ENCODE measurements around the gene HSPA1A.
"Not testable (repeated sequence)": the region's sequence is repeated elsewhere in the genome, so short reads cannot be mapped to it uniquely, and the experiment has no call there.

HSPA1A gene

DNA sequence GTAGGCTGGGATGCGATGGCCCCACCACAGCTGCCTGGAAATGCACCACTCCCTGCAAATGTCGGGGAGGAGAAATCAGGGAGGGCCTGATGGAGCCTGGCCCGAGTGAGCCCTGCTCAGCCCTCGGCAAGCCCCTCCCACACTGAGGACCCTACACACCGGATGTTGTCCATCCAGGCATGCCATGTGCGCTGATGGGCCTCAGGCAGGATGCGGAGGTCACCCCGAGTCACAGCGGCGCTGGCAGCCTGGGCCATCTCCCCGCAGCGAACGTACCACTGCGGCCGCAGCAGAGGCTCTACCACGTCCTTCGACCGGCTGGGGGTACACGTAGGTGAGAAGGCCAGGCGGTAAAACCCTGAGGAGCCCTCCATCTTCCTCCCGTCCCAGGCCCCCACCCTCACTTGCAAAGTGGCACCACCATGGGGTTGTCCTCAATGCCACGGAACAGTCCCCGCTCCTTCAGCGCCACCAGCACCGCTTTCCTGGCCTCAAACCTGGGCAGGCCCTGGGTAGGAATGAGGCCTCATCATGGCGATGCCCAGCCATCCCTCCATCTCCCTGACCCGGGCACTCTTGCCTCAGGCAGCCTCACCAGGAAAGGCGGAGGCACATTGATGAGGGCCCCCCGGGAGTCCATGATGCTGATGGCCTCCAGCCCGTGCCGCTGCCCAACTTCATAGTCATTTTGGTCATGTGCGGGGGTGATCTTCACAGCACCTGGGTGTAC is 33.1 kb upstream of the HSPA1A start:
- Histone ChIP-seq H3K9me3 (ENCODE audit: control insufficient read depth, low read length) (no peaks in the 10 kb centered on the region), H3K4me1 (ENCODE audit: control insufficient read depth, insufficient read depth, low read length) (peaks cover 2% of the 10 kb centered on the region), H3K9ac (ENCODE audit: low read length) (no peak overlapping the region), H3K4me3 (ENCODE audit: low read length) (no peak overlapping the region), H3K36me3 (ENCODE audit: control insufficient read depth, insufficient read depth, low read length, severe bottlenecking) (peaks cover 79% of the 10 kb centered on the region), H3K27me3 (replicated peaks; ENCODE audit: control insufficient read depth, insufficient read depth, low read length) (no peaks in the 10 kb centered on the region)
- no peak for DNase-seq (ENCODE audit: low read depth)

DNA sequence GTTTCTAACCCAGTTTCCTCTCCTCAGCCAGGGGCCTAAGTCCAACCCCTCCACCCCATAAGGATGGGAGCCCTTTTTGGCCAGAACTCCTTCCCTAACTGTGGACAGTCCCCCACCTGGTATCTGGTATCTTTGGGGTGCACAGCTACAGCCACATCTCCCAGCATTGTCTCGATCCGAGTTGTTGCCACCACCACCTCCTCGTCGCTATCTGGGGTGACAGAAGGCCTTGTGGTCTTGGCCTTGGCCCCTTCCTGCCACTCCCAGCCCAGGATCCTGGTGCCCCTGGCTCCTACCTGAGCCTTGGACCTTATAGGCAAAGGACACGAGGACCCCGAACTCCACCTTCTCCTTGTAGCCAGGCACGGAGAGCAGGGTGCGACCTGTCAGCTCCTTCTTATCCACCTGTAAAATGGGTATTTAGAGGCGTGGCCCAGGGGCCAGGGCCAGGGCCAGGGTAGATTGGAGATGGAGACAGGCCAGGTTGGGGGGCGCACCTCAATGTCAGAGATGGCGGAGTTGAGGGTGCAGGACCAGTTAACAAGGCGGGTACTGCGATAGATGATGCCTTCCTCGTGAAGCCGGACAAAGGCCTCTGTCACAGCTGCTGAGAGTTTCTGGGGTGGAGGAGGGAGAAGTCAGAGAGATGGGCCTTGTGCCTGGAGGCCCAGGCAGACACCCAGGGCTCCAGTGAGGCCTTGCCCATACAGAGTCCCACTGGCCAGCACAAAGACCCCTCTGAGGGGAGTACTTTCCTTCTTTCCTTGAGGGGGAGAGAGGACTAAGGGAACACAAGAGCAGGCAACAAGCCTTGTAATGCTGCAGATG is 31.0 kb upstream of the HSPA1A start:
- Histone ChIP-seq H3K4me3 (ENCODE audit: low read length) (no peak overlapping the region), H3K36me3 (ENCODE audit: control insufficient read depth, insufficient read depth, low read length, severe bottlenecking) (peaks cover 72% of the 10 kb centered on the region), H3K9me3 (ENCODE audit: control insufficient read depth, low read length) (no peaks in the 10 kb centered on the region), H3K9ac (ENCODE audit: low read length) (no peak overlapping the region), H3K27me3 (replicated peaks; ENCODE audit: control insufficient read depth, insufficient read depth, low read length) (no peaks in the 10 kb centered on the region), H3K4me1 (ENCODE audit: control insufficient read depth, insufficient read depth, low read length) (no peaks in the 10 kb centered on the region)
- DNase-seq (ENCODE audit: low read depth) = no peak

DNA sequence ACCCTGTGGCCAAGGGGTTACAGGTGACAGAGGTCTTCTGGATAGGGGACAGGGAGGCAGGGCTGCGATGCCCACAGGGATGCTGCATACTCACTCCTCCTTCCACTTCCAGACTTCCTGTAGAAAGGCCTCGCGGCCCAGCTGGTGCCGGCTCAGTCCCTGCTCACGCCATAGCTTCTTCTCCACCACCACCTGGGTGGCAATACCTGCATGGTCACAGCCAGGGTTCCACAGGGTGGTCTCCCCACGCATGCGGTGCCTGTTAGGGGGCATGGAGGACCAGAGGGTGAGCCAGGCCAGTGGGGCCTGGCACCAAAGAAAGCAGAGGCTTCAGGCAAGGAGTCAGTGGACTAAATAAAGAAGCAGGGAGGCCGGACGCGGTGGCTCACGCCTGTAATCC is 29.9 kb upstream of the HSPA1A start:
- H3K4me1 ChIP-seq (ENCODE audit: control insufficient read depth, insufficient read depth, low read length) = no peaks in the 10 kb centered on the region
- H3K4me3 ChIP-seq (ENCODE audit: low read length) = no peak overlapping the region
- no peaks in the 10 kb centered on the region for H3K9me3 ChIP-seq (ENCODE audit: control insufficient read depth, low read length)
- DNase-seq (ENCODE audit: low read depth) = no peak
- peaks cover 65% of the 10 kb centered on the region for H3K36me3 ChIP-seq (ENCODE audit: control insufficient read depth, insufficient read depth, low read length, severe bottlenecking)
- no peak overlapping the region for H3K9ac ChIP-seq (ENCODE audit: low read length)
- H3K27me3 ChIP-seq (replicated peaks; ENCODE audit: control insufficient read depth, insufficient read depth, low read length) = no peaks in the 10 kb centered on the region

DNA sequence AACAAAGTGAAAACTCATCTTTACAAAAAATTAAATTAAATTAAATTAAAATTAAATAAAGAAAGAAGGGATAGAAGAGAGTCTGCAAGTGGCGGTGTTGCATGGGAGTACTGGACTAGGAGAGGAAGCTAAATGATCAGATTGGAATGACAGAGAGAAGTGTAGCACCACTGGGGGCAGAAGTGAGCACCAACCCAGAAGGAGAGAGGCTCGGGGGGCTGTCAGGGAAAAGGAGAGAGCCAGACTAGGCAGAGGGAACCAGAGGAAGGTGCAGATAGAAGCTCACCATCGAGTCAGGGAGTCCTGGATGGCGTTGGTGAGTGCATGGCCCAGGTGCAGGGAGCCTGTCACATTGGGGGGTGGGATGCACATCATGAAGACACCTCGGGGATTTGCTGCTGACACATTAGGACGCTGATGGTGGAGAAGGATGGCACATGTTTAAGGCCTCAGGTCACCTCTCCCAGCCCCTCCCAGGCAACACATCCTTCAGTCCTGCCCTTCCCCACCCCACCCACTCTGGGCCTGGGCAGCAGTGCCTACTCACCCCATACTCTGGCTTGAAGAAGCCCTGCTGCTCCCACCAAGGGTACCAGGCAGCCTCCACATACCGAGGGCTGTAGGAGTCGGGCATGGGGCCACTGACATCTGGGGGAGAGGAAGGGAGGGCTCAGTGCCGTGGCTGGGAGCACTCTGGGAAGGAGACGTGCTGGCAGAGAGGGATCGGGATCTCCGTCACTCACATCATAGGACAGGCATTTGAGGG is 23.8 kb upstream of the HSPA1A start:
- no peak overlapping the region for H3K4me3 ChIP-seq (ENCODE audit: low read length)
- H3K9ac ChIP-seq (ENCODE audit: low read length) = no peak overlapping the region
- no peaks in the 10 kb centered on the region for H3K9me3 ChIP-seq (ENCODE audit: control insufficient read depth, low read length)
- H3K27me3 ChIP-seq (replicated peaks; ENCODE audit: control insufficient read depth, insufficient read depth, low read length) = no peaks in the 10 kb centered on the region
- peak; percentile 75 for DNase-seq (ENCODE audit: low read depth)
- H3K4me1 ChIP-seq (ENCODE audit: control insufficient read depth, insufficient read depth, low read length) = peaks cover 3% of the 10 kb centered on the region
- H3K36me3 ChIP-seq (ENCODE audit: control insufficient read depth, insufficient read depth, low read length, severe bottlenecking) = peaks cover 32% of the 10 kb centered on the region

DNA sequence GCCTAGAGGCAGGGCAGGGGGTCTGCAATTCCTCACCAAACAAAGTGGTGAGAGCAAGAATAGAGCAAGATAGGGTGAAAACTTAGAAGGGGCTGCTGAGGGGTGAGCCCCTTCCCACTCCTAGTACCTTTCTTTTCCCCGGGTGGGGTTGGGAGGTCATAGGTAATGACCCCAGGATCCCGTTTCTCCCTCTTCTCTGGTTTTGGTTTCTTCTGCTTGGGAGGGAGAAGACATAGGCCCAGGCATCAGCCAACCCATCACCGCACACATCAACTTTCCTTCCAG is 23.3 kb upstream of the HSPA1A start:
- Histone ChIP-seq H3K9me3 (ENCODE audit: control insufficient read depth, low read length) (no peaks in the 10 kb centered on the region), H3K9ac (ENCODE audit: low read length) (no peak overlapping the region), H3K36me3 (ENCODE audit: control insufficient read depth, insufficient read depth, low read length, severe bottlenecking) (peaks cover 33% of the 10 kb centered on the region), H3K4me1 (ENCODE audit: control insufficient read depth, insufficient read depth, low read length) (peaks cover 3% of the 10 kb centered on the region), H3K4me3 (ENCODE audit: low read length) (no peak overlapping the region), H3K27me3 (replicated peaks; ENCODE audit: control insufficient read depth, insufficient read depth, low read length) (no peaks in the 10 kb centered on the region)
- no peak for DNase-seq (ENCODE audit: low read depth)

DNA sequence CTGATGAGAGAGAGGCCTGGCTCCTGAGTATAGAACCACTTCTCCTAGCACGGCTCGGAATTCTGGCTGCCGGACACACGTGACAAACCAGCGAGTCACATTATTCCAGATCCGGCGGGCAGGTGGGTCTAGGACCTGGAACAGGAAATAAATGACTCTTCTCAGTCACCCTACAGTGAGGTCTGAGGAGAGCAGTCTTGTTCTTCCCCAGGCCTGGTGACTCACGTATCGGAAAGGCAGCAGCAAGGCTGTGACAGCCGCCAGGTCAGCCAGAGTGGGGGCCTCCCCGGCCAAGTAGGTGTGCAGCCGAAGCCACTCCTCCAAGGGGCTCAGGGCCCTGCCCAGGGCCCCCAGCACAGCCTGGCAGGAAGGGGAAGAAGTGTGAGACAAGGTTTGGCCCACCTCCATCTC is 22.6 kb upstream of the HSPA1A start:
- peaks cover 3% of the 10 kb centered on the region for H3K4me1 ChIP-seq (ENCODE audit: control insufficient read depth, insufficient read depth, low read length)
- no peak for DNase-seq (ENCODE audit: low read depth)
- H3K9me3 ChIP-seq (ENCODE audit: control insufficient read depth, low read length) = no peaks in the 10 kb centered on the region
- H3K36me3 ChIP-seq (ENCODE audit: control insufficient read depth, insufficient read depth, low read length, severe bottlenecking) = peaks cover 37% of the 10 kb centered on the region
- no peak overlapping the region for H3K4me3 ChIP-seq (ENCODE audit: low read length)
- no peaks in the 10 kb centered on the region for H3K27me3 ChIP-seq (replicated peaks; ENCODE audit: control insufficient read depth, insufficient read depth, low read length)
- H3K9ac ChIP-seq (ENCODE audit: low read length) = no peak overlapping the region

DNA sequence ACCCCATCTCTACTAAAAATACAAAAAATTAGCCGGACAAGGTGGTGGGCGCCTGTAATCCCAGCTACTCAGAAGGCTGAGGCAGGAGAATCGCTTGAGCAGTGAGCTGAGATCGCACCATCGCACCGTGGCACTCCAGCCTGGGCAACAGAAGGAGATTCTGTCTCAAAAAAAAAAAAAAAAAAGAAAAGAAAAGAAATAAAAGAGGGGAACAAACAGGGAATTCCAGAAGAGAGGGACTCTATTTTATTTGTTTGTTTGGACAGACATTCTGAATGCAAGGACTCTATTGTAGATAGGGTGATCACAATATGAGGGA is 21.5 kb upstream of the HSPA1A start:
- H3K27me3 ChIP-seq (replicated peaks; ENCODE audit: control insufficient read depth, insufficient read depth, low read length); DNase-seq (ENCODE audit: low read depth); H3K9me3 ChIP-seq (ENCODE audit: control insufficient read depth, low read length); H3K4me1 ChIP-seq (ENCODE audit: control insufficient read depth, insufficient read depth, low read length): not testable (repeated sequence)
- H3K36me3 ChIP-seq (ENCODE audit: control insufficient read depth, insufficient read depth, low read length, severe bottlenecking) = peaks cover 36% of the 10 kb centered on the region
- peak overlapping the region; percentile 100 for H3K4me3 ChIP-seq (ENCODE audit: low read length)
- peak overlapping the region; percentile 99 for H3K9ac ChIP-seq (ENCODE audit: low read length)

DNA sequence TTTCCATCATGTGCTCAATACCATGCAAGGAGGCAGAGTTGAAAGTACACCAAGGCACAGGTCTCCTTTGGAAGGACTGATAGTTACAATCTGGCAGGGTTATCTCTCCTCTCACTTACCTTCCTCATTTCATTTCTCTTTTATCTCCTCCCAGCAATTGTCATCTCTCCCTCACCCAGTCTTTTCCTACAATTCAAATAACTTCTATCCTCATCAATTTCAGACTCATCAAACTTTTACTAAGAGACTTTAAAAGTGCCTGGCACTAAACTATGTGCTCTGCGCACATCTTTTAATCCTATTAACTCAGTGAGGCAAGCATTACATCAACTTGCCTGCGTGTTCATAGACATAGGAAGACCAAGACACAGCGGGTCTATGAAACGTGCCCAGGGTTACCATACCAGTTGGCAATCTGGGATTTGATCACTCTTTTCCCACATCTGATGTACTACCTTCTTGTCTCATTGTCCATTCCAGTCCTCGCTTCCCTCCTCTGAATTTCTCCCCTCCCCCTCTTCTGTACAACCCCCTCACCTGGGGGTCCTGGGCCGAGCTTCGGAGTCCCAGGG is 21.0 kb upstream of the HSPA1A start:
- DNase-seq (ENCODE audit: low read depth) = peak; percentile 65
- no peaks in the 10 kb centered on the region for H3K27me3 ChIP-seq (replicated peaks; ENCODE audit: control insufficient read depth, insufficient read depth, low read length)
- peak overlapping the region; percentile 100 for H3K4me3 ChIP-seq (ENCODE audit: low read length)
- peak overlapping the region; percentile 99 for H3K9ac ChIP-seq (ENCODE audit: low read length)
- H3K9me3 ChIP-seq (ENCODE audit: control insufficient read depth, low read length) = no peaks in the 10 kb centered on the region
- peaks cover 31% of the 10 kb centered on the region for H3K36me3 ChIP-seq (ENCODE audit: control insufficient read depth, insufficient read depth, low read length, severe bottlenecking)
- H3K4me1 ChIP-seq (ENCODE audit: control insufficient read depth, insufficient read depth, low read length) = peaks cover 3% of the 10 kb centered on the region

DNA sequence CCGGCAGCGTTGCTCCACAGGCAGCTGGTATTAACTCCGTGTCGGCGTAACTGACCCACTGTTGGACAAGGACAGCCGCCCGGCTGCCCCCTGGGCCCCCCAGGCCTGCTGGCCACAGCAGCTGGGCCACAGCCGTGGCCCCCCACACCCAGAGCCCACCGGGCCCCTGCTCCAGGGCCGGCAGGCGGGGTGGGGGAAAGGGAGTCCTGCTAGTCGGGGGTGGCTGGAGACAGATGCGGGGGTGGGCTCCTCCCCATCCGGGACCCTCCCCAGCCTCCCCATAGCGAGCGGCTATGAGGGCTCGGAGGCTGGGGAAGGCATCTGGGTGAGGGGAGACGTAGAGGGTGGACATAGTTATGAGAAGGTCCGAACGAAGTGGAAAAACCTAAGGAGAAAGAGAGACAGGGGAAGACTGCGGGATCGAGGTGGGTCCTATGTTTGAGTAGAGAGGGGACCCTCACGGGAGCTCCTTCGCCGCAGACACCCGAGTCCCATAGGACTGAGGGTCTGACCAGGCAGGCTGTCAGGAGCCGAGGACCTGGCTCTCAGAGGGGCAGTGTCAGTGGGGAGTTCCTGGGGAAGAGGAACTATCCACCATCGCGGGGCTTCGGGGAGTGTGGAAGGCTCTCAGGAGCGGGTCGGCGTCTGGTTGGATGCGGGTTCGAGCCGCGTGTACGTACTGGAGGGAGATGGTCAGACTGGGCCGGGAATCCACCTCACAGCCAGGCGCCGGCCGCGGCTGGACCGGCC is 20.3 kb upstream of the HSPA1A start:
- H3K9me3 ChIP-seq (ENCODE audit: control insufficient read depth, low read length) = no peaks in the 10 kb centered on the region
- no peaks in the 10 kb centered on the region for H3K27me3 ChIP-seq (replicated peaks; ENCODE audit: control insufficient read depth, insufficient read depth, low read length)
- H3K4me1 ChIP-seq (ENCODE audit: control insufficient read depth, insufficient read depth, low read length) = peaks cover 3% of the 10 kb centered on the region
- H3K36me3 ChIP-seq (ENCODE audit: control insufficient read depth, insufficient read depth, low read length, severe bottlenecking) = peaks cover 28% of the 10 kb centered on the region
- H3K9ac ChIP-seq (ENCODE audit: low read length) = peak overlapping the region; percentile 99
- H3K4me3 ChIP-seq (ENCODE audit: low read length) = peak overlapping the region; percentile 100
- DNase-seq (ENCODE audit: low read depth) = no peak

DNA sequence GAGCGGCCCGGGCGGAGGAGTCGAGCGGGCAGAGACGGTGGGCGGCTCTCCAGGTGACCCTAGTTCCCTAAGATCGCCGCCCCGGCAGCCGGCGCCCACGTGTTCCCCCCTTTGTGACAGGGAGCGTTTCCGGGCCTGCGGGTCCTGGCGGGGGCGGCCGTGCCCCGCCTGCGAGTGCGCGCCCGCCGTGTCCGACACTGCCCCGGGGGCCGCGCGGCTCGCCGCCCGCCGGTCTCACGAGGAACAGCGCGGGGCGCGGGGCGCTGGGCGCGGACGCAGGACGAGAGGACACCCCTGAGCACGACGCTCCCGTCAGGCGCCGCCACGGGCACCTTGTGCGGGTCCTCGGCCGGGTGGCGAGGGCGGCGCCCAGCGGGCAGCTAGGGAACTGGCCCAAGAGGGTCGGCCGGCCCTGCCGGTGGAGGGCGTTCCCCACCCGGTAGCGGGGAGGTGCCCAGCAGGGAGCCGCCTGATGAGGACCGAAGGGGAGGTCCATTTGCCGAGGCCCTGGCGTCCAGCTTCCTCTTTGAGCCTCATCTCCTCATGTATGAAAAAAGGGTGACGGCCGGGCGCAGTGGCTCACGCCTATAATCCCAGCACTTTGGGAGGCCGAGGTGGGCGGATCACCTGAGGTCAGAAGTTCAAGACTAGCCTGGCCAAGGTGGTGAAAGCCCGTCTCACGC is 19.6 kb upstream of the HSPA1A start, which contains the start of gene VARS1:
Gene VARS1 (minus strand): TSS at position 137 of the 683 bp plus-strand sequence. CDS start 535 bp downstream, outside the sequence.
- Histone ChIP-seq H3K4me1 (ENCODE audit: control insufficient read depth, insufficient read depth, low read length) (peaks cover 3% of the 10 kb centered on the region), H3K9me3 (ENCODE audit: control insufficient read depth, low read length) (no peaks in the 10 kb centered on the region), H3K36me3 (ENCODE audit: control insufficient read depth, insufficient read depth, low read length, severe bottlenecking) (peaks cover 24% of the 10 kb centered on the region), H3K4me3 (ENCODE audit: low read length) (peak within 1 kb of the TSS; percentile 100), H3K9ac (ENCODE audit: low read length) (peak within 1 kb of the TSS; percentile 99), H3K27me3 (replicated peaks; ENCODE audit: control insufficient read depth, insufficient read depth, low read length) (no peaks in the 10 kb centered on the region)
- peak; percentile 95 for DNase-seq (ENCODE audit: low read depth)

Measured in adipocyte (in vitro differentiated cells).